Astrocyte (in vitro differentiated cells and primary cell): Measurements from ENCODE around the gene CTSE. TPM values are rescaled to one million over a fixed set of nuclear protein-coding genes. Genes with fewer than 3 reads are reported as not detected.
"Not testable (repeated sequence)": the region's sequence is repeated elsewhere in the genome, so short reads cannot be mapped to it uniquely, and the experiment has no call there.

Experiments used
- DNase-seq: peaks from one replicate; pipeline ENCODE4 v3.0.0-alpha.2; 2010; ENCODE audit warnings: low read depth
- FAIRE-seq: peaks from 2 replicates; lab custom pipeline; 2011; peaks lifted over from hg19 to GRCh38; lab: Jason Lieb, UNC
- H2AFZ ChIP-seq: 2 replicates; pipeline ENCODE4 v1.6.0; 2012; ENCODE audit warnings: low read depth, low read length, inconsistent platforms
- H3K27ac ChIP-seq: 2 replicates; pipeline ENCODE4 v1.5.1; 2011; ENCODE audit warnings: low read depth, low read length, inconsistent platforms
- H3K27me3 ChIP-seq: 2 replicates; pipeline ENCODE4 v1.6.0; 2011; ENCODE audit warnings: low read length, inconsistent platforms; ENCODE audit not compliant: insufficient read depth
- H3K36me3 ChIP-seq: 2 replicates; pipeline ENCODE4 v1.5.1; 2011; ENCODE audit warnings: low read length, inconsistent platforms; ENCODE audit not compliant: insufficient read depth
- H3K4me1 ChIP-seq: 2 replicates; pipeline ENCODE4 v1.5.1; 2011; ENCODE audit warnings: low read length, inconsistent platforms; ENCODE audit not compliant: insufficient read depth
- H3K4me2 ChIP-seq: 2 replicates; pipeline ENCODE4 v1.6.0; 2012; ENCODE audit warnings: low read length, inconsistent platforms
- H3K4me3 ChIP-seq: 2 replicates; pipeline ENCODE4 v1.5.1; 2011; ENCODE audit warnings: low read depth, mild to moderate bottlenecking, low read length, inconsistent platforms; ENCODE audit not compliant: insufficient read depth
- H3K79me2 ChIP-seq: 2 replicates; pipeline ENCODE4 v1.6.0; 2012; ENCODE audit warnings: mild to moderate bottlenecking, low read length, inconsistent platforms; ENCODE audit not compliant: insufficient read depth
- H3K9ac ChIP-seq: 2 replicates; pipeline ENCODE4 v1.6.0; 2012; ENCODE audit warnings: mild to moderate bottlenecking, low read length, inconsistent platforms
- H3K9me3 ChIP-seq: 2 replicates; pipeline ENCODE4 v1.5.1; 2012; ENCODE audit warnings: low read depth, mild to moderate bottlenecking, low read length, inconsistent platforms; ENCODE audit not compliant: insufficient read depth
- H4K20me1 ChIP-seq: 2 replicates; pipeline ENCODE4 v1.6.0; 2012; ENCODE audit warnings: low read length, inconsistent platforms; ENCODE audit not compliant: insufficient read depth
- H3K27ac Mint-ChIP-seq: one replicate; pipeline ENCODE4 v1.8.0; 2021; ENCODE audit warnings: mild to moderate bottlenecking, mixed read lengths; ENCODE audit not compliant: unreplicated experiment
- H3K27me3 Mint-ChIP-seq: one replicate; pipeline ENCODE4 v1.8.0; 2021; ENCODE audit warnings: low read depth, mixed read lengths; ENCODE audit not compliant: unreplicated experiment
- H3K36me3 Mint-ChIP-seq: one replicate; pipeline ENCODE4 v1.8.0; 2021; ENCODE audit warnings: low read depth, mixed read lengths; ENCODE audit not compliant: unreplicated experiment
- H3K4me1 Mint-ChIP-seq: one replicate; pipeline ENCODE4 v1.8.0; 2021; ENCODE audit warnings: low read depth, mixed read lengths; ENCODE audit not compliant: unreplicated experiment
- H3K4me3 Mint-ChIP-seq: one replicate; pipeline ENCODE4 v1.8.0; 2021; ENCODE audit warnings: mild to moderate bottlenecking, moderate library complexity, mixed read lengths; ENCODE audit not compliant: unreplicated experiment
- H3K9me3 Mint-ChIP-seq: one replicate; pipeline ENCODE4 v1.8.0; 2021; ENCODE audit warnings: mild to moderate bottlenecking, mixed read lengths; ENCODE audit not compliant: unreplicated experiment
- EZH2 ChIP-seq: IDR thresholded peaks from 2 replicates; pipeline ENCODE4 v1.6.1; 2012; ENCODE audit warnings: mild to moderate bottlenecking, low read length, inconsistent platforms; ENCODE audit not compliant: insufficient read depth
- total RNA-seq: library from RNA; stranded (reverse); gene quantifications from 2 replicates; pipeline ENCODE4 v1.2.1, GENCODE V29; 2021
- TF ChIP-seq, protein P1 (sequence below): IDR thresholded peaks from 2 replicates; pipeline ENCODE4 v1.5.1; 2011; ENCODE audit warnings: low read depth, mild to moderate bottlenecking, inconsistent platforms, low read length, moderate library complexity; ENCODE audit not compliant: insufficient read depth

The CTSE gene
- total RNA-seq, 1 donor from 2014 or later, result not detected

DNA sequence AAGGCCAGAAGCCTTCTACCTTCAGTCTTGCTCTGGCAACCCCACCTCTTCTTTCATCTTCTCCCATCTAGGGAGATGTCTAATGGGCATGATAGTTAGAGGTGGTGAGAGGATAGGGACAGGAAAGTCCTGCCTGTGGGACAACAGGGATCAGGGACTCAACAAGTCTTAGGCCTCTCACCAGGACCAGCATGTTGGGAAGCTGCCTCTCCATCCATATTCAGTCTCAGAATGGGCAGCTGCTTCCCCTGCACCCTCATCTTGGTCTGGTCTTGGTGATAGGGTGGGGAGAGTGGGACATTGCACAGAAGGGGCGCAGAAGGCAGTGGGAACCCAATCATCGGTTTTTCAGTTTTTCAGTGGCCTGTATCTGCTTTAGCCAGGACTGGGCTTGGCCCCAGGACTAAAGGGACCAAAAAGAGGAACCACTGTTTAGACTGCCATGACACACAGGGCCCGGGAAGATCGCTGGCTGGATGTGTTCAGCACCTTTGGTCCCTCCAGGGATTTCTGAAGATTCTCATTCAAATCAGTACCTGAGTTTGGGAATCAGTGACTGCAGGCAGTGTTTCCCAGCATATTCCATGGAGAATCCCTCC lies 42.0 kb upstream of the CTSE start:
- H3K4me1 Mint-ChIP-seq, result peaks cover 8% of the 10 kb centered on the region
- Histone ChIP-seq H3K36me3 (no peaks in the 10 kb centered on the region), H3K4me3 (no peak overlapping the region), H3K9me3 (peaks cover 3% of the 10 kb centered on the region), H3K79me2 (no peaks in the 10 kb centered on the region), H3K9ac (no peak overlapping the region), H3K27me3 (peaks cover 14% of the 10 kb centered on the region), H3K27ac (no peak overlapping the region), H4K20me1 (no peaks in the 10 kb centered on the region), H2AFZ (no peak overlapping the region), H3K4me1 (no peaks in the 10 kb centered on the region), H3K4me2 (no peak overlapping the region)
- DNase-seq, result no peak
- H3K9me3 Mint-ChIP-seq, result peaks cover 2% of the 10 kb centered on the region
- no peak overlapping the region for H3K27ac Mint-ChIP-seq
- no peak for FAIRE-seq
- TF ChIP-seq, protein P1, sequence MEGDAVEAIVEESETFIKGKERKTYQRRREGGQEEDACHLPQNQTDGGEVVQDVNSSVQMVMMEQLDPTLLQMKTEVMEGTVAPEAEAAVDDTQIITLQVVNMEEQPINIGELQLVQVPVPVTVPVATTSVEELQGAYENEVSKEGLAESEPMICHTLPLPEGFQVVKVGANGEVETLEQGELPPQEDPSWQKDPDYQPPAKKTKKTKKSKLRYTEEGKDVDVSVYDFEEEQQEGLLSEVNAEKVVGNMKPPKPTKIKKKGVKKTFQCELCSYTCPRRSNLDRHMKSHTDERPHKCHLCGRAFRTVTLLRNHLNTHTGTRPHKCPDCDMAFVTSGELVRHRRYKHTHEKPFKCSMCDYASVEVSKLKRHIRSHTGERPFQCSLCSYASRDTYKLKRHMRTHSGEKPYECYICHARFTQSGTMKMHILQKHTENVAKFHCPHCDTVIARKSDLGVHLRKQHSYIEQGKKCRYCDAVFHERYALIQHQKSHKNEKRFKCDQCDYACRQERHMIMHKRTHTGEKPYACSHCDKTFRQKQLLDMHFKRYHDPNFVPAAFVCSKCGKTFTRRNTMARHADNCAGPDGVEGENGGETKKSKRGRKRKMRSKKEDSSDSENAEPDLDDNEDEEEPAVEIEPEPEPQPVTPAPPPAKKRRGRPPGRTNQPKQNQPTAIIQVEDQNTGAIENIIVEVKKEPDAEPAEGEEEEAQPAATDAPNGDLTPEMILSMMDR, result no peak
- no peak for TF ChIP-seq EZH2
- peaks cover 31% of the 10 kb centered on the region for H3K27me3 Mint-ChIP-seq
- H3K4me3 Mint-ChIP-seq, result no peak overlapping the region
- H3K36me3 Mint-ChIP-seq, result no peaks in the 10 kb centered on the region

DNA sequence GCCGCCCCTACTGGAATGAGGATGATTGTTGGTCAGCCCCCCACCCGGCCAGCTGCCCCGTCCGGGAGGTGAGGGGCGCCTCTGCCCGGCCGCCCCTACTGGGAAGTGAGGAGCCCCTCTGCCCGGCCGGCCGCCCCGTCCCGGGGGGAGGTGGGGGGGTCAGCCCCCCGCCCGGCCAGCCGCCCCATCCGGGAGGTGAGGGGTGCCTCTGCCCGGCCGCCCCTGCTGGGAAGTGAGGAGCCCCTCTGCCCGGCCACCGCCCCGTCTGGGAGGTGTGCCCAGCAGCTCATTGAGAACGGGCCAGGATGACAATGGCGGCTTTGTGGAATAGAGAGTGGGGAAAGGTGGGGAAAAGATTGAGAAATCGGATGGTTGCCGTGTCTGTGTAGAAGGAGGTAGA lies 40.8 kb upstream of the CTSE start:
- H3K9me3 ChIP-seq, H3K4me1 Mint-ChIP-seq, H3K36me3 Mint-ChIP-seq, H3K9ac ChIP-seq, H3K4me2 ChIP-seq, H3K4me3 Mint-ChIP-seq, H3K36me3 ChIP-seq, H3K27ac Mint-ChIP-seq, H3K9me3 Mint-ChIP-seq, H3K4me3 ChIP-seq, H3K79me2 ChIP-seq, H3K4me1 ChIP-seq, FAIRE-seq, H3K27ac ChIP-seq, DNase-seq, H4K20me1 ChIP-seq, H2AFZ ChIP-seq: not testable (repeated sequence)
- peaks cover 14% of the 10 kb centered on the region for H3K27me3 ChIP-seq
- H3K27me3 Mint-ChIP-seq, result peaks cover 32% of the 10 kb centered on the region

DNA sequence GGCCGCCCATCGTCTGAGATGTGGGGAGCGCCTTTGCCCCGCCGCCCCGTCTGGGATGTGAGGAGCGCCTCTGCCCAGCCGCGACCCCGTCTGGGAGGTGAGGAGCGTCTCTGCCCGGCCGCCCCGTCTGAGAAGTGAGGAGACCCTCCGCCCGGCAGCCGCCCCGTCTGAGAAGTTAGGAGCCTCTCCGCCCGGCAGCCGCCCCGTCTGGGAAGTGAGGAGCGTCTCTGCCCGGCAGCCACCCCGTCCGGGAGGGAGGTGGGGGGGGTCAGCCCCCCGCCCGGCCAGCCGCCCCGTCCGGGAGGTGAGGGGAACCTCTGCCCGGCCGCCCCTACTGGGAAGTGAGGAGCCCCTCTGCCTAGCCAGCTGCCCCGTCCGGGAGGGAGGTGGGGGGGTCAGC lies 40.3 kb upstream of the CTSE start:
- H3K4me3 ChIP-seq, H3K27ac ChIP-seq, H3K9me3 Mint-ChIP-seq, H3K4me1 Mint-ChIP-seq, H4K20me1 ChIP-seq, DNase-seq, H3K27ac Mint-ChIP-seq, H3K4me2 ChIP-seq, H3K9me3 ChIP-seq, H3K4me1 ChIP-seq, H3K36me3 ChIP-seq, H3K4me3 Mint-ChIP-seq, H2AFZ ChIP-seq, H3K36me3 Mint-ChIP-seq, FAIRE-seq, H3K9ac ChIP-seq, H3K79me2 ChIP-seq: not testable (repeated sequence)
- H3K27me3 ChIP-seq, result peaks cover 11% of the 10 kb centered on the region
- H3K27me3 Mint-ChIP-seq, result peaks cover 32% of the 10 kb centered on the region
